Suppressor macrophage (primary cell): Measurements from ENCODE around the gene THBS3.
"Not testable (repeated sequence)": the region's sequence is repeated elsewhere in the genome, so short reads cannot be mapped to it uniquely, and the experiment has no call there.

Experiments
- DNase-seq, 4 experiments: peaks; one replicate each; pipeline ENCODE4 v3.0.0-alpha.2; 2020 to 2022

Gene THBS3

DNA sequence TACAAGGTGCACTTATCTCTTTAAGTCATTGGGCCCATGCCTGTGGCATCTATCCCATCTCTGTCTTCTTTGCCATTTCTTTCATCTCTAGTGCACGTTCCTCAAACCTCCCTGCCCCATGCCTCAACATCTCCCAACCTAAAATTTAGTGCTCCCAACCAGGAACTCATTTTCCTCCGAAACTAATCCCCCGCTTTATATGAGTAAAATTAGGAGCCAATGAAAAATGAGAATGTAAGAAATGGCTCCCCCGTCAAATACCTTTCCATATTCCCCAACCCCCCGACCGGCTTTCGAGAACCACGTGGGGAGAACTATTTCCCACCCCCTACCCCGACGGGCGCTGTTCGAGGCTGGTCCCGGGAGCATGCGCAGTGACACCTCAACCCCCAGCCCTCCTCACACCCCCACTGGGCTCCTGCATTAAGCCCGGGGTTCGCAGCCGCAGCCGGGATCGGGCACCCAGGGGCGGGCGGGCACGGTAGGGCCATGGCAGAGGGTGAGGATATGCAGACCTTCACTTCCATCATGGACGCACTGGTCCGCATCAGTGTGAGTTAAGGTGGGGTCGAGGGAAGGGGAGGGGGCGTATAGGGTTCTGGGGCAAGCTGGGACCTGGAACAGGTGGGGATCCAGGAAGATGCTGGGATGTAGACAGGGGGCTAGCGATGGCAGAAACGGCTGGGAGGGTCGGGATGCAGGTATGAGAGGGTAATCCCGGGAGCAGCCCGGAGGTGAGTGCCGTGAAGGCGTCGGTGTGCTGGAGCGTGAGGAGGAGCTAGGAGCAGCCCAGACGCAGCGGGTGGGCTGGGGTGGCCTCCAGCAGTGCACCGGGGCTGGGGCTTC is 34.0 kb downstream of the THBS3 start, which contains the start of gene TRIM46:
TSS of gene TRIM46 (plus strand) at position 372 of the 846 bp plus-strand sequence. CDS start at position 490, 118 bp downstream.
- DNase-seq: no peak

GRCh38 chr1:155172732-155173477 is 34.8 kb downstream of the THBS3 start, which contains the start of gene KRTCAP2:
KRTCAP2 (minus strand) TSS chr1:155173304; CDS start chr1:155173224, 80 bp downstream.
- DNase-seq: peak; percentile 95 to 98 (median 97)

DNA sequence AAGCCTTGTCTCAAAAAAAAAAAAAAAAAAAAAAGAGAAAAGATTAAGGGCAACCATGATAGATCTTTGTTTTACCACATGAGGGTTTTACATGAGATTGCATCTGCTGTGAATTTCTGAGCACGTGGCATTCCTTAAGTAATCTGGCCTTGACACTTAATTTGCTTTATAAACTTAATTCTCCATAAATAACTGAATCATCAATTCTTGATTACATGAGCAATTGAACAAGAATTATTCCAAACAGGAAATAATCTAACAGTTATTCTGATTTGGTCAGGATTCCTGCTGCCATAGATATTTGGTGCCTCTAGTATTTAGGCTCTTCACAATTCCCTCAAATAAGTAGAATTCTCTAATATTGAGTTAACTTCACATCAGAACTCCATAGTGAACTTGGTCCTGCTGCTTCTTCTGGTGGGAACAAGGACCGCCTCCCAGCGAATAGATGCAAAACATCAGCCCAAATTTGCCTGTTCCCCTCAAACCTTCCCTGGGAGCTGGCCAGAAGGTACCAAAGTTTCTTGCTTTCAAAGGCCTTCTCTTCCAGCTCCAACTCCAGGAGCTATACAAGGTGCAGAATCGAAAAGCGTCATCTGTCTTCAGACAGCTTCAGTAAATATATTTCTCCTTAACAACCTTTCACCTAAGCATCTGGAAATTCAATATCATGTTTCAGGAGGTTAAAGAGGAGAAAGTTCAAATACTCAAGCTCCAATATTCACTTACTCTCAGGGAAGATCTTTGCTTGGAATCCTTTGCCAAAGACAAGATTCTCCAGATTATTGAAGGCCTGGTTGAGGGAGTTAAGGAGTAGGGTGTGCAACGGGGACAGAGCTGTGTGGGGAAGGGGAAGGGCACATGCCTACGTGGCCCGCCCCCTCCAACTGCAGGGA is 35.6 kb downstream of the THBS3 start:
- DNase-seq: peak in 1 of 4 experiments; percentile 48

DNA sequence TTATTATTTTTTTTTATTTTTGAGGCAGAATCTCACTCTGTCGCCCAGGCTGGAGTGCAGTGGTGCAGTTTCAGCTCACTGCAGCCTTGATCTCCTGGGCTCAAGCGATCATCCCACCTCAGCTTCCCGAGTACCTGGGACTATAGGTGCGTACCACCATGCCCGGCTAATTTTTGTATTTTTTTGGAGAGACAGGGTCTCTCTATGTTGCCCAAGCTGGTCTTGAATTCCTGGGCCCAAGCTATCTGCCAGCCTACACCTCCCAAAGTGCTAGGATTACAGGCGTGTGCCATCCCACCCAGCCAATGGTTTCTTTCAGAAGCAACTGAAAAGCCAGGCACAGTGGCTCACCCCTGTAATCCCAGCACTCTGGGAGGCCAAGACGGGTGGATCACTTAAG is 36.9 kb downstream of the THBS3 start:
- no peak for DNase-seq

GRCh38 chr1:155170101-155170785 is 37.5 kb downstream of the THBS3 start:
- DNase-seq: no peak

GRCh38 chr1:155169541-155169940 is 38.2 kb downstream of the THBS3 start:
- DNase-seq: no peak

- no peak for DNase-seq
Measured at GRCh38 chr1:155168456-155169210, 39.1 kb downstream of the THBS3 start.

DNA sequence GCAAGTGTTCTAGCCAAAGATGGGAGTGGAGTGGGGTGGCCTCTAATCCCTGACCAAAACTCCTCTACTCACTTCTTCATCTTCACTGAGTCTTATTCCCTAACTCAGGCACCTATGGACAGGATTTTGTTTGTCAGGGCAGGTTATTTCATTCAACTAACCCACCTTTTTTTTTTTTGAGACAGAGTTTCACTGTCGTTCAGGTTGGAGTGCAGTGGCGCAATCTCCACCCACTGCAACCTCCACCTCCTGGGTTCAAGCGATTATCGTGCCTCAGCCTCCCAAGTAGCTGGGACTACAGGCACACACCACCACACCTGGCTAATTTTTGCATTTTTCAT is 39.6 kb downstream of the THBS3 start:
- not testable (repeated sequence) for DNase-seq

DNA sequence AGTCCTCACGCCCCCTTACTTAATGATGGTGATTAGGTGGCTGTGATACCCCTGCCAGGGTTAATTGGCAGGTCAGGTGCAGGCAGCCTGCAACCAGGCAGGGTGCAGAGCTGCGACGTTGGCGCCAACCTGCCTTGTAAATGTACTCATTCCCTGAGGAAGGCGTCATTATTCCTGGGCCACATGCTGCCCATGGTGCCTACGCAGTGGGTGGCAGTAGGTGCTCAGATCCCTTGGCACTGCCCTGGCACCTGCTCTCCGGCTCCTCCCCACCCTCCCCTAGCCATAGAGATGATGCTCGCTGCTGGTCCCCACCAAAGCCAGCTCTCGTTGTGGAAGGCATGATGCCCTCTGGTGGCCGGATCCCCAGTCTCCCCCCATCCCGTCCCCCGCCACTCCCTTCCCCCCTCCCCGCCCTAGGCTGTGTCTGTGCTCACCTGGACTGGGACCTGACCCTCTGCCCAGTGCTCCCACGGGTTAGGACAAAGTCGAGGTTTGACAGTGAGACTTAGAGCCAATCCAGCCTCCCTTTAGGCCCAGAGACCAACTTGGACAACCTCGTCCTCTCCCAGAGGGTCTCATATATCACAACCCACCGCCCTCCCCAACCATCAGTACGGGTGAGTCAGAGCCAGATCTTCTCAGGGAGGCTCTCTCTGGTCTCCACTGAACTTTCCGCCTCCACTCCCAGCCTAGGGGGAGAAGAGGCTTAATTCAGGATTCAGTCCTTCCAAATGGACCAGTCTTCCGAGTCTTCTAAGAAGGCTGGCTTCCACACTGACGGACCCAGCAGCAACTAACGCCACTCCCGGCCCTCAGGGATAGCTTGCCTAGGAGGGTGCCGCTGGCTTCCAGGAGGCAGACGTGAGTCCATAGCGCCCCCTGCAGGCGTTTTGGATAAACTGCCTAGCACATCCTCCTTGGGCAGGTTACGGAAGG is 40.3 kb downstream of the THBS3 start:
- peak; percentile 92 to 95 (median 94) for DNase-seq

DNA sequence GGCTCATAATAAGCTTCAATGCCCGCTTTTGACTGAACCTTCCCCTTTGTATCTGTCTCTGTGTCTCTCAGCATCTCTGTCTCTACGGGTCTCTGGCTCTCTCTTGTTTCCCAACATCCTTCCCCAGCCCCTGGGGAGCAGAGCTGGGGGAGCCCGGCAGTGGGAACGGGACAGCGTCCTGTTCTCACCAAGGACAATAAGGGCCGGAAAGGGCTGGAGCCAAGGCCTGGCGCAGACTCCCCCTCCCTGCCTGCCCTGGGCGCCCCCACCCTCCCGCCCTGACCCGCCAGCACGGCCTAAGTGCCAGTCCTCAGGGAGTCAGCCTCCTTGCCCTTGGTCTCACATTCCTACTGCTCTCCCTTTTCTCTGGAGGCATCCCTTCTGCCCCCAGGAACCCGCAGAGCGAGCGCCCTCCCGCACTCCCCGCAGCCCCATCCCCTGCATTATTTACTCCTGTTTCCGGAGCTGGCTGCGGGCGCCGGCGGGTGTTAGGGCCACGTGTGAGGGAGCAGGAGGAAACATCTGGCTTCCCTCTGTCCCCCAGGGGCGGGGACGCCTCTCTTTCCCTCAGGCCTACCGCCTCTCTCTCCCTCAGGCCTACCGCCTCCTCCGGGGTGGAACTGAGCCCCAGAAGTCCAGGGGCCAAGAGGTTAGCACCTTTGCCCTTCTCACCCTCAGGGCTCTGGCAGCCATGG is 41.1 kb downstream of the THBS3 start:
- DNase-seq: peak in 3 of 4 experiments; percentile 23 to 62 (median 39)

DNA sequence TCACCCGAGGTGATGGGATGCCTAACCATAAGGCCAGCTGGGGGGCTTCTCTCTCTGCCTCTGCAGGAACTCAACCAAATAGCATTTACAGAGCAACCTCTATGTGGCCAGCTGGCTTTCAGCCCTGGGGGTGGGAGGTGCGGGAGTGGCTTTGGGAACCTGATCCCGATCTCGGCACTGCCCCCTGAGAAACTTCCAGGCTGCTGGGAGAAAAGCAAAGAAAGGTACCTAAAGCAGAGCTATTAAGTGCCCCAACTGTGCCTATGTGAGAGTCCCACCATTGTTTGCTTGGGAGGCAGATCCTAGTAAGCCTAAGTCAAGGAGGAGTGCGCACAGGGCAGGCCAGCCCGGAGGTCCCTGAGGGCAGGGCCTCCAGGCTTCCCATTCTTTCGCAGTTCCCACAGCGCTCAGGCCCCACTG is 41.6 kb downstream of the THBS3 start:
- no peak for DNase-seq

- DNase-seq: not testable (repeated sequence)
Measured at GRCh38 chr1:155164625-155165024, 43.1 kb downstream of the THBS3 start.

- DNase-seq: not testable (repeated sequence)
Measured at GRCh38 chr1:155163785-155164184, 43.9 kb downstream of the THBS3 start.

GRCh38 chr1:155162631-155163030 is 45.1 kb downstream of the THBS3 start:
- DNase-seq: not testable (repeated sequence)

DNA sequence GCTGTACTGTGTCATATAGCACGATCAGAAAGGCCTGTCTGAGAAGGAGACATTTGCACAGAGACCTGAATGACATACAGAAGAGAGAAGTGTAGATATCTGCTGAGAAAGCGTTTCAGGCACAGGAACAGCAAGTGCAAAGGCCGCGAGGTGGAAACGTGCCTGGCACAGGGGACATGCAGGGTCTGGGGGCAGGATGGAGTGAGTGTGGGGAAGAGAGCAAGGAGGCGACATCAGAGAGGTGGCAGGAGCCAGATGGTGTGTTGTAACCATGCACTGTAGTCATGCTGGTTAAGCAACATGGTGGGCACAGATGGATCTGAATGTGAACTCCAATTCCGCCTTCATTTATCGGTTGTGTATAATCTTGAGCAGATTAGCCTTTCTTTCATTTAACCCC is 47.6 kb downstream of the THBS3 start:
- no peak for DNase-seq

DNA sequence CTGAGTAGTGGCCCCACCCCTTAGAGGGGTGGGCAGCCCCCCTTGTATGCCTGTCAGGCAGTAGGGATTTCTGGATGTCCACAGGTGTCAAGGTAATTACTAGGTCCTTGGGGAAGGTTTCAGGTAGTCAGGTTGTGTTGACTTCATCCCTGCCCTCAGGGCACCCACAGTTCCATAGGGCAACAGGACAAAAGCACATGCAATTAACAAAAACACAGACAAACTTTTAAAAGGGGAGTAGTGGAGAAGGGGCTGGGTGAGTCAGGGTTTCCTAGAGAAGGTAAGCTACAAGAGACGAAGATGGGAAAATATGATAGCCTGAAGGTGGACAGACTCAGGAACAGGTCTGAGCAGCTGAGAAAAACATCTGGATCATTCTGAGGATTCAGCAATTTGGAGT is 48.7 kb downstream of the THBS3 start:
- DNase-seq: no peak

GRCh38 chr1:155155996-155156643 is 51.6 kb downstream of the THBS3 start:
- peak in 2 of 4 experiments; percentile 37 to 41 for DNase-seq
